ENCODE data around the gene C11orf24.
A peak's percentile ranks its signal among the peaks of the same experiment; 100 is the strongest.
"Not testable (repeated sequence)": the region's sequence is repeated elsewhere in the genome, so short reads cannot be mapped to it uniquely, and the experiment has no call there.

Gene C11orf24

GRCh38 chr11:68251765-68252164 is 20.0 kb downstream of the C11orf24 start:
- no peak for DNase-seq (ENCODE audit: low spot score)

- DNase-seq (ENCODE audit: low spot score): not testable (repeated sequence)
These were observed 26.9 kb downstream of the C11orf24 start for GRCh38 chr11:68244912-68245311.

GRCh38 chr11:68243847-68244246 is 27.9 kb downstream of the C11orf24 start:
- not testable (repeated sequence) for DNase-seq (ENCODE audit: low spot score)

GRCh38 chr11:68242616-68243015 is 29.2 kb downstream of the C11orf24 start:
- DNase-seq (ENCODE audit: low spot score): no peak

GRCh38 chr11:68231621-68232020 is 40.2 kb downstream of the C11orf24 start:
- DNase-seq (ENCODE audit: low spot score): no peak

- DNase-seq (ENCODE audit: low spot score): no peak
These were observed 42.2 kb downstream of the C11orf24 start for GRCh38 chr11:68229601-68230000.

GRCh38 chr11:68226421-68226820 is 45.4 kb downstream of the C11orf24 start:
- no peak for DNase-seq (ENCODE audit: low spot score)

GRCh38 chr11:68224606-68225005 is 47.2 kb downstream of the C11orf24 start:
- no peak for DNase-seq (ENCODE audit: low spot score)

- DNase-seq (ENCODE audit: low spot score): no peak
These were observed 48.5 kb downstream of the C11orf24 start for GRCh38 chr11:68223275-68223674.

- no peak for DNase-seq (ENCODE audit: low spot score)
These were observed 50.4 kb downstream of the C11orf24 start for GRCh38 chr11:68221406-68221805.

GRCh38 chr11:68216171-68216938 is 55.4 kb downstream of the C11orf24 start:
- no peak for DNase-seq (ENCODE audit: low spot score)

- no peak for DNase-seq (ENCODE audit: low spot score)
These were observed 56.1 kb downstream of the C11orf24 start for GRCh38 chr11:68215524-68216170.

- no peak for DNase-seq (ENCODE audit: low spot score)
These were observed 56.7 kb downstream of the C11orf24 start for GRCh38 chr11:68215087-68215445.

GRCh38 chr11:68214173-68215086 is 57.3 kb downstream of the C11orf24 start:
- DNase-seq (ENCODE audit: low spot score): no peak

- DNase-seq (ENCODE audit: low spot score): peak; percentile 81
These were observed 58.1 kb downstream of the C11orf24 start for GRCh38 chr11:68213555-68214172.

GRCh38 chr11:68213135-68213515 is 58.6 kb downstream of the C11orf24 start, which contains the start of gene KMT5B:
Gene KMT5B, minus strand, starts transcription at chr11:68213296. Its CDS starts 23,220 bp downstream, at chr11:68190076.
- no peak for DNase-seq (ENCODE audit: low spot score)

GRCh38 chr11:68212421-68213134 is 59.2 kb downstream of the C11orf24 start:
- DNase-seq (ENCODE audit: low spot score): peak; percentile 51

- no peak for DNase-seq (ENCODE audit: low spot score)
These were observed 60.2 kb downstream of the C11orf24 start for GRCh38 chr11:68211546-68211945.
